Measurements from ENCODE around the gene KIF7.

KIF7 gene

DNA sequence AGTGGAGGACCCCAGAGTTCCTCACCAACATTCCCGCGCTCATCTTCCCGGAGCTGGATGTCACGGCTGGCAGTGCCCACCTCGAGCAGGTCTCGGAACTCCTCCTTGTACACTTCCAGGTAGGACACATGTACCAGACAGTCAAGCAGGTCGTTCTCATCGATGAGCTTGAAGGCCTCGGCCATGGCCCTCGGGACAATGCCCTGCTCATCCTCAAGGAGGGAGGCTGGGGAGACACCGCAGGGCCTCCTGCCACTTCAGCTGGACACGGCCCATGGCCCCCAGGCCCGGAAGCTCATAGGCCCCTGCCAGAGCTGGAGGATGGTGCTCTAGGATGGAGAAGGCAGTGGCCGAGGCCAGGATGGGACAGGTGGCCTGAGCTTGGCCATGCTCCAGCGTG lies 5.6 kb downstream of the KIF7 start:
- TF ChIP-seq, protein P1, sequence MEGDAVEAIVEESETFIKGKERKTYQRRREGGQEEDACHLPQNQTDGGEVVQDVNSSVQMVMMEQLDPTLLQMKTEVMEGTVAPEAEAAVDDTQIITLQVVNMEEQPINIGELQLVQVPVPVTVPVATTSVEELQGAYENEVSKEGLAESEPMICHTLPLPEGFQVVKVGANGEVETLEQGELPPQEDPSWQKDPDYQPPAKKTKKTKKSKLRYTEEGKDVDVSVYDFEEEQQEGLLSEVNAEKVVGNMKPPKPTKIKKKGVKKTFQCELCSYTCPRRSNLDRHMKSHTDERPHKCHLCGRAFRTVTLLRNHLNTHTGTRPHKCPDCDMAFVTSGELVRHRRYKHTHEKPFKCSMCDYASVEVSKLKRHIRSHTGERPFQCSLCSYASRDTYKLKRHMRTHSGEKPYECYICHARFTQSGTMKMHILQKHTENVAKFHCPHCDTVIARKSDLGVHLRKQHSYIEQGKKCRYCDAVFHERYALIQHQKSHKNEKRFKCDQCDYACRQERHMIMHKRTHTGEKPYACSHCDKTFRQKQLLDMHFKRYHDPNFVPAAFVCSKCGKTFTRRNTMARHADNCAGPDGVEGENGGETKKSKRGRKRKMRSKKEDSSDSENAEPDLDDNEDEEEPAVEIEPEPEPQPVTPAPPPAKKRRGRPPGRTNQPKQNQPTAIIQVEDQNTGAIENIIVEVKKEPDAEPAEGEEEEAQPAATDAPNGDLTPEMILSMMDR (IDR thresholded peaks at IDR 0.05; ENCODE audit: extremely low read depth, insufficient read depth, missing control alignments): no peak
- no peak for DNase-seq (ENCODE audit: low spot score)
- in situ Hi-C loops (cut with MboI; ENCODE audit: low pct_unique_long_range_greater_than_20kb, low sequenced_read_pairs, unreplicated experiment): no loop called here

DNA sequence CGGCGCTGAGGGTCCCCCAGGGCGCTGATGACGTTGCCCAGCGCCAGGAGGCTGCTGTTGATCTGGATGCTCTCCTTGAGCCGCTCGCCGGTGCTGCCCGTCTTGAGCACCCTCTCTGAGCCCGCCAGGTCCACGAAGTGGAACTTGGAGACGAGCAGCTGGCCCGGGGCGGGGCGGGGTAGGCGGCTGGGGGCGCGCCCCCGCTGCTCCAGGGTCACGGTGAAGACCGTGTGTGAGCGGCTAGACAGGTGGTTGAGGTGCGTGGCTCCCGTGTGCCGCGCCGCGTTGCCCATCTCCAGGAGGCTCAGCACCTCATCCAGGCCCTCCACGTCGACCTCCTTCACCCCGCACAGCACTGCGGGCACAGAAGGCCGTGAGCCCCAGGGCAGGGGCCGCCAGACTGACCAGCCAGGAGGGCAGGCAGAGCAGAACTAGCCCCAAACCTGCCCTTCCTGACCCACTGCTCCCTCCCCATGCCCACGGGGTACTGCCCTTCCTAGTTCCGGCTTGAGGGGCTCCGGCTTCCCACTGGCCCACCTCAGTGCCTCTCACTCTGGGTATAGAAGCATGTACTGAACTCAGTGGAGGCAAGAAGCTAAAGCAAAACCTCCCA lies 6.1 kb downstream of the KIF7 start:
- in situ Hi-C loops (cut with MboI; ENCODE audit: low pct_unique_long_range_greater_than_20kb, low sequenced_read_pairs, unreplicated experiment): no loop called here
- TF ChIP-seq, protein P1 (IDR thresholded peaks at IDR 0.05; ENCODE audit: extremely low read depth, insufficient read depth, missing control alignments): no peak
- DNase-seq (ENCODE audit: low spot score): no peak

DNA sequence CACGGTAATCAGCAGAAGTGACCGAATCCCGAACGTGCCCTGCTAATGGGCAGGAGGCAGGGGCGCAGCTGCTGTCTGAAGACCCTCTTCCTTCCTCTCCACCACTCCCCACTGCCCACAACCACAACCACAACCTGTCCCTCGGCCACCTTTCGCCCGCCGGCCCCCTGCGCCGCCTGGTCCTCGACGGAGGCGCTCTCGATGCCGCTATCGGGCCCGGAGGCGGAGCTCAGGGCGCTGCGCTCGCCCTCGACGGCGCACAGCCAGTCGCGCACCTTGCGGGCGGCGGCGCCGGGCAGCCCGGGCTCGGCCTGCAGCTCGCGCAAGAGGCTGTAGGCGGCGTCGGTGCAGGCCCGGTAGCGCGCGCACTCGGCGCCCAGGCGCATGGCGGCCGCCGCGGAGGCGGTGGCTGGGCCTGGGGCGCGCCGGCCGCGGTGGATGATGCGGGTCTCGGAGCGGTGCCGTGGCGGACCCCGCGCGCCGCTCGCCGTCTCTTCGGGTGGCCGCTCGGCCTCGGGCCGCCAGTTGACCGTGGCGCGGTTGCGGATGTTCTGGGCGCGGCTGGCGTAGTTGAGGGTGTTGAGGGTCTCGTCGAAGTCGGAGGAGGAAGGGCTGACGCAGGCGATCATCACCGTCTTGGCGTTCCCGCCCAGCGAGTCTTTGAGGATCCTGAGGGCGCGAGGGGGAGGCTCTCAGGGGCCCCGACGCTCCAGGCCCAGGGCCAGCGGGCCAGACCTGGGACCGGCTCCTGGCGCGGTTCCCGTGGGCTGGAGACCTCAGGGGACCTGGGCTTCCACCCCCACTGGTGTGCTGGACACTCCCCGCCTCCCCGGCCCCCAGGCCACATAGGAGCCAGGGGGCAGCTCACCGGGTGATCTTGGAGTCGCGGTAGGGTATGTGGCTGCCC lies 6.9 kb downstream of the KIF7 start:
- no peak for DNase-seq (ENCODE audit: low spot score)
- in situ Hi-C loops (cut with MboI; ENCODE audit: low pct_unique_long_range_greater_than_20kb, low sequenced_read_pairs, unreplicated experiment): no loop called here
- TF ChIP-seq, protein P1 (IDR thresholded peaks at IDR 0.05; ENCODE audit: extremely low read depth, insufficient read depth, missing control alignments): no peak

DNA sequence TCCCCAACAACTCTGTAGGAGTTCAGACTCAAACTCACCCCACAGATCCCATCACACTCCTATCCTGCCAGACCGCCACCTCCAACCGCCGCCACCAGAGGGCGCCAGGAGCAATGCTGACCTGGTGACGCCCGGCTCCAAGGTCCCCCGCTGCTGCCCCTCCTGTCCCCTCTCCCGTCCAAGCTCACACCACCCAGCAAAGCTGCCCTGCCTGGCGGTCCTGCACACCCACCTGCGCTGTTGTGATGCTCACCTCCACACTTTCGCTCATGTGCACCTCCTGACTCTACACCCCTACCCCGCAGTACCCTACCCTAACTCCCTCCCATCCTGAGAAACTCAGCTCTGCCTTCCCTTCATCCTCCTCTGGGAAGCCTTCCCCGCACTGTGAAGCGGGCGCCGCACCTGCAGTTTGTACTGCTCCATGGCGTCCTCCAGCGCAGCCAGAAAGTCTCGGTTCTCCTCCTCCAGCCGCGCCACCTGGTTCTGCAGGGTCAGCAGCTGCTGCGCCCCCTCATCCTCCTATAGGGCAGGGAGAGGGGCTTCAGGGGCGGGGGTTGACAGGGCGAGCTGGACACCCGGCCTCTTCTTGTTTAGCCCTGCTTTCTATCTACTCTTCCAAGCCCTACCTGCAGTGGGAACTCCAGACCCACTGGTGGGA lies 7.9 kb downstream of the KIF7 start:
- TF ChIP-seq, protein P1 (IDR thresholded peaks at IDR 0.05; ENCODE audit: extremely low read depth, insufficient read depth, missing control alignments): peak; percentile 85
- in situ Hi-C loops (cut with MboI; ENCODE audit: low pct_unique_long_range_greater_than_20kb, low sequenced_read_pairs, unreplicated experiment): no loop called here
- peak; percentile 88 for DNase-seq (ENCODE audit: low spot score)

DNA sequence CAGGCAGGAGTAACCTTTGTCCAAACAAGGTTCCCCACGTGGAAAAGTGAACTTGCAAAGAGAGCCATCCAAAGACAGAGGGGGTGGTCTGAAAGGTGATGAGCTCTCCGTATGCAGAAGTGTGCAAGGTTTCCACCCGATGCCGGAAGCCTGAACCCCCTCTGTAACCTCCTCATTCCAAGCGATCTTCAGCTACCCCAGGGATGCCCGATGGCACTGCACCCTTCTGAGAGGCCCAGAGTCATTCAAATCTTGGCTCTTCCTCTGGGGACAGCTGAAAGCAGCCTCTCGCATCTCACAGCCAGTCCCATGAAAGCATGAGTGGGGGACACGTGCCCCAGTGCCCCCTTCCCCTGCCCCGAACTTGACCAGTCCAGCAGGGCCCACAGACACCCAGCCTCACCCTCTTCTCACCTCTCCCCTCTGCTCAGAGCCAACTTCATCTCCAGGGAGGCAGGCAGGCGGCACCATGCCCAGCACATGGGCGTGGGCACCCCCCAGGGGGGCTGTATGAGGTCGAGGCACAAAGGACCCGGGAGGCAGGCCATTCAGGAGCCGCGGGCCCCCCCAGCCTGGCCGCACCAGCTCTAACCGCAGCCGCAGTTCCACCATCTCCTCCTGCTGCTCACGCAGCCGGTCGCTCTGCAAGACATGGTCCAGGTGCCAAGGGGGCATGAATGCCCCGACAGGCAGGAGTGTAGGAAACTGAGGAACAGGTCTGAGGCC lies 8.7 kb downstream of the KIF7 start:
- in situ Hi-C loops (cut with MboI; ENCODE audit: low pct_unique_long_range_greater_than_20kb, low sequenced_read_pairs, unreplicated experiment): no loop called here

More for the DNA sequence above, 8.7 kb downstream of the KIF7 start:
- TF ChIP-seq, protein P1 (IDR thresholded peaks at IDR 0.05; ENCODE audit: extremely low read depth, insufficient read depth, missing control alignments): no peak
- no peak for DNase-seq (ENCODE audit: low spot score)
